ENCODE data around the gene AOAH.

DNA sequence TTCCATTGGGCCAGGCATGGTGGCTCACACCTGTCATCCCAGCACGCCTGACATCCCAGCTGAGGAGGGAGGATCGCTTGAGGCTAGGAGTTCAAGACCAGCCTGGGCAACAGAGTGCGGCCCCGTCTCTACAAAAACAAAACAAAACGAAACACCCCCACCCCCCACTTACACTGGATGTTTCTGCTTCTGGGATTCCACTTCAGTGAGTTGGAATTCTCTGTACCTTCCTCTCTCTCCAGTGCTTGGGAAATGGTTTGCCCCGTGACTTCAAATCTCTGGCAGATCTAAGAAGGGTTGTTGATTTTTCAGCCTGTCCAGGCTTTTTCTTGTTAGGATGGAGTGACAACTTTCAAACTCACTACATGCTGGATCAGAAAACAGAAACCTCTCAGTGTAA, 227.7 kb downstream of the AOAH start:
- TF ChIP-seq, protein P1, sequence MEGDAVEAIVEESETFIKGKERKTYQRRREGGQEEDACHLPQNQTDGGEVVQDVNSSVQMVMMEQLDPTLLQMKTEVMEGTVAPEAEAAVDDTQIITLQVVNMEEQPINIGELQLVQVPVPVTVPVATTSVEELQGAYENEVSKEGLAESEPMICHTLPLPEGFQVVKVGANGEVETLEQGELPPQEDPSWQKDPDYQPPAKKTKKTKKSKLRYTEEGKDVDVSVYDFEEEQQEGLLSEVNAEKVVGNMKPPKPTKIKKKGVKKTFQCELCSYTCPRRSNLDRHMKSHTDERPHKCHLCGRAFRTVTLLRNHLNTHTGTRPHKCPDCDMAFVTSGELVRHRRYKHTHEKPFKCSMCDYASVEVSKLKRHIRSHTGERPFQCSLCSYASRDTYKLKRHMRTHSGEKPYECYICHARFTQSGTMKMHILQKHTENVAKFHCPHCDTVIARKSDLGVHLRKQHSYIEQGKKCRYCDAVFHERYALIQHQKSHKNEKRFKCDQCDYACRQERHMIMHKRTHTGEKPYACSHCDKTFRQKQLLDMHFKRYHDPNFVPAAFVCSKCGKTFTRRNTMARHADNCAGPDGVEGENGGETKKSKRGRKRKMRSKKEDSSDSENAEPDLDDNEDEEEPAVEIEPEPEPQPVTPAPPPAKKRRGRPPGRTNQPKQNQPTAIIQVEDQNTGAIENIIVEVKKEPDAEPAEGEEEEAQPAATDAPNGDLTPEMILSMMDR (conservative IDR thresholded peaks at IDR 0.05; ENCODE audit: low read depth, low read length), result no peak
- TF ChIP-seq MXI1 (IDR thresholded peaks at IDR 0.05; ENCODE audit: borderline replicate concordance, low read depth, low read length) (no peak), POLR2A (IDR thresholded peaks at IDR 0.05; ENCODE audit: low read depth, low read length) (no peak), SMC3 (IDR thresholded peaks at IDR 0.05; ENCODE audit: low read depth, low read length) (no peak), MAFK (IDR thresholded peaks at IDR 0.05; ENCODE audit: low read depth, low read length) (no peak), NFE2L2 (IDR thresholded peaks at IDR 0.05; ENCODE audit: low read depth, low read length) (no peak), RCOR1 (IDR thresholded peaks at IDR 0.05; ENCODE audit: insufficient replicate concordance, low read length) (no peak), CEBPB (IDR thresholded peaks at IDR 0.05; ENCODE audit: low read depth, low read length) (no peak), RAD21 (IDR thresholded peaks at IDR 0.05; ENCODE audit: low read length) (no peak), RFX5 (IDR thresholded peaks at IDR 0.05; ENCODE audit: low read depth, low read length) (no peak), FOS (IDR thresholded peaks at IDR 0.05; ENCODE audit: low read depth, low read length) (no peak), MAZ (IDR thresholded peaks at IDR 0.05; ENCODE audit: borderline replicate concordance, low read depth, low read length) (no peak)
- TF ChIP-seq, protein P2, sequence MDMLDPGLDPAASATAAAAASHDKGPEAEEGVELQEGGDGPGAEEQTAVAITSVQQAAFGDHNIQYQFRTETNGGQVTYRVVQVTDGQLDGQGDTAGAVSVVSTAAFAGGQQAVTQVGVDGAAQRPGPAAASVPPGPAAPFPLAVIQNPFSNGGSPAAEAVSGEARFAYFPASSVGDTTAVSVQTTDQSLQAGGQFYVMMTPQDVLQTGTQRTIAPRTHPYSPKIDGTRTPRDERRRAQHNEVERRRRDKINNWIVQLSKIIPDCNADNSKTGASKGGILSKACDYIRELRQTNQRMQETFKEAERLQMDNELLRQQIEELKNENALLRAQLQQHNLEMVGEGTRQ (IDR thresholded peaks at IDR 0.05; ENCODE audit: low read depth, low read length), result no peak
- TF ChIP-seq, protein P3, sequence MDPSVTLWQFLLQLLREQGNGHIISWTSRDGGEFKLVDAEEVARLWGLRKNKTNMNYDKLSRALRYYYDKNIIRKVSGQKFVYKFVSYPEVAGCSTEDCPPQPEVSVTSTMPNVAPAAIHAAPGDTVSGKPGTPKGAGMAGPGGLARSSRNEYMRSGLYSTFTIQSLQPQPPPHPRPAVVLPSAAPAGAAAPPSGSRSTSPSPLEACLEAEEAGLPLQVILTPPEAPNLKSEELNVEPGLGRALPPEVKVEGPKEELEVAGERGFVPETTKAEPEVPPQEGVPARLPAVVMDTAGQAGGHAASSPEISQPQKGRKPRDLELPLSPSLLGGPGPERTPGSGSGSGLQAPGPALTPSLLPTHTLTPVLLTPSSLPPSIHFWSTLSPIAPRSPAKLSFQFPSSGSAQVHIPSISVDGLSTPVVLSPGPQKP (IDR thresholded peaks at IDR 0.05; ENCODE audit: borderline replicate concordance, low read depth, low read length), result no peak

Measured in IMR-90 (cell line).